ENCODE measurements around the gene HYAL3. TPM values are rescaled to one million over a fixed set of nuclear protein-coding genes. Genes with fewer than 3 reads are reported as not detected.
A peak's percentile ranks its signal among the peaks of the same experiment; 100 is the strongest.

Gene HYAL3
- total RNA-seq, 1 experiment from 2014 or later, result 2.9 TPM

GRCh38 chr3:50327943-50328691, 28.9 kb upstream of the HYAL3 start, which contains the start of gene TUSC2 (continued):
- TF ChIP-seq ARID4B (CRISPR knock-in tag; IDR thresholded peaks at IDR 0.05; ENCODE audit: borderline replicate concordance) (no peak), KAT7 (CRISPR knock-in tag; IDR thresholded peaks at IDR 0.05; ENCODE audit: borderline replicate concordance) (no peak), HMGXB4 (CRISPR knock-in tag; IDR thresholded peaks at IDR 0.05) (no peak; the same call in 1 of the 2 replicates), CDX4 (CRISPR knock-in tag; IDR thresholded peaks at IDR 0.05; ENCODE audit: borderline replicate concordance) (no peak), ZNF416 (CRISPR knock-in tag; IDR thresholded peaks at IDR 0.05) (0 out of 2 replicates have a peak, but pooled peaks have one; percentile 13), PRRX2 (CRISPR knock-in tag; IDR thresholded peaks at IDR 0.05) (no peak), STAT6 (CRISPR knock-in tag; conservative IDR thresholded peaks at IDR 0.05; ENCODE audit: low read depth) (peak; percentile 63; the same call in 1 of the 2 replicates), SP1 (CRISPR knock-in tag; conservative IDR thresholded peaks at IDR 0.05) (peak; percentile 74), ZNF425 (CRISPR knock-in tag; conservative IDR thresholded peaks at IDR 0.05) (no peak), PREB (CRISPR knock-in tag; IDR thresholded peaks at IDR 0.05; ENCODE audit: borderline replicate concordance) (no peak), HMGA2 (CRISPR knock-in tag; IDR thresholded peaks at IDR 0.05) (no peak), ESRRA (CRISPR knock-in tag; IDR thresholded peaks at IDR 0.05; ENCODE audit: borderline replicate concordance) (no peak), FOXK1 (CRISPR knock-in tag; IDR thresholded peaks at IDR 0.05) (peak; percentile 72), ETV6 (CRISPR knock-in tag; IDR thresholded peaks at IDR 0.05) (peak; percentile 44; the same call in 1 of the 2 replicates), E2F5 (CRISPR knock-in tag; IDR thresholded peaks at IDR 0.05) (0 out of 2 replicates have a peak, but pooled peaks have one; percentile 49), JUN (CRISPR knock-in tag; IDR thresholded peaks at IDR 0.05) (no peak), ZNF232 (CRISPR knock-in tag; IDR thresholded peaks at IDR 0.05) (0 out of 2 replicates have a peak, but pooled peaks have one; percentile 50), ZNF532 (CRISPR knock-in tag; IDR thresholded peaks at IDR 0.05; ENCODE audit: borderline replicate concordance) (no peak)
